Central memory CD4-positive, alpha-beta T cell (primary cell): ENCODE measurements around the gene HOXB9.
A peak's percentile ranks its signal among the peaks of the same experiment; 100 is the strongest.

Experiments used
- DNase-seq: peaks from one replicate; pipeline ENCODE4 v3.0.0; 2022
- total RNA-seq, 3 experiments: gene quantifications; one replicate each; lab custom pipeline; 2026; lab: John Stamatoyannopoulos, UW

HOXB9 gene
- 0 to 0.99 (median 0.05) reads per million in 3 experiments for total RNA-seq

GRCh38 chr17:48626245-48627117 lies at the start of gene HOXB9:
TSS of gene HOXB9 (minus strand) at chr17:48626358. CDS start at chr17:48626269, 89 bp downstream.
- DNase-seq = peak; percentile 19

GRCh38 chr17:48672340-48672739 lies 46.2 kb upstream of the HOXB9 start:
- DNase-seq = no peak

- peak; percentile 41 for DNase-seq
These were observed 45.6 kb upstream of the HOXB9 start for GRCh38 chr17:48671697-48672171.

- DNase-seq = no peak
These were observed 37.2 kb upstream of the HOXB9 start for GRCh38 chr17:48663134-48663924.

GRCh38 chr17:48655913-48656312 lies 29.8 kb upstream of the HOXB9 start:
- DNase-seq = no peak

GRCh38 chr17:48649741-48650140 lies 23.6 kb upstream of the HOXB9 start:
- DNase-seq = no peak

- no peak for DNase-seq
These were observed 21.7 kb upstream of the HOXB9 start for GRCh38 chr17:48647963-48648245.

GRCh38 chr17:48647103-48647962 lies 21.2 kb upstream of the HOXB9 start:
- DNase-seq = no peak

- DNase-seq = peak; percentile 21
These were observed 20.3 kb upstream of the HOXB9 start for GRCh38 chr17:48646183-48647102.

- DNase-seq = no peak
These were observed 19.6 kb upstream of the HOXB9 start for GRCh38 chr17:48645639-48646182.

- no peak for DNase-seq
These were observed 18.9 kb upstream of the HOXB9 start for GRCh38 chr17:48644910-48645557.

GRCh38 chr17:48644159-48644558 lies 18.0 kb upstream of the HOXB9 start:
- DNase-seq = no peak

GRCh38 chr17:48643697-48644012 lies 17.5 kb upstream of the HOXB9 start:
- no peak for DNase-seq

- DNase-seq = no peak
These were observed 16.9 kb upstream of the HOXB9 start for GRCh38 chr17:48642843-48643696.

GRCh38 chr17:48642059-48642842 lies 16.1 kb upstream of the HOXB9 start:
- DNase-seq = no peak

- no peak for DNase-seq
These were observed 15.4 kb upstream of the HOXB9 start for GRCh38 chr17:48641541-48642058.

- DNase-seq = no peak
These were observed 14.7 kb upstream of the HOXB9 start for GRCh38 chr17:48640858-48641180.

- no peak for DNase-seq
These were observed 14.1 kb upstream of the HOXB9 start for GRCh38 chr17:48639982-48640857.
